Gastrocnemius medialis (tissue), 4 donors: ENCODE measurements around the gene TCP11L2.

Experiments used
- CTCF ChIP-seq, 5 experiments: fragments of 450-650 bp in 3 of 5; fragments of 200-600 bp in 2 of 5; sonication (generic) in 2 of 5; IDR thresholded peaks in 4 of 5; conservative IDR thresholded peaks in 1 of 5; 1 replicate in 4 of 5; 2 replicates in 1 of 5; pipeline ENCODE4 v1.5.1; 2016 to 2019; ENCODE audit warnings: antibody characterized with exemption in 5 of 5, mild to moderate bottlenecking in 3 of 5, moderate library complexity in 3 of 5
- POLR2A ChIP-seq, 2 donors: fragments of 450-650 bp; IDR thresholded peaks; one replicate each; pipeline ENCODE4 v1.6.1; 2017; ENCODE audit warnings: antibody characterized with exemption in 2 of 2, mild to moderate bottlenecking in 2 of 2, moderate library complexity in 2 of 2

DNA sequence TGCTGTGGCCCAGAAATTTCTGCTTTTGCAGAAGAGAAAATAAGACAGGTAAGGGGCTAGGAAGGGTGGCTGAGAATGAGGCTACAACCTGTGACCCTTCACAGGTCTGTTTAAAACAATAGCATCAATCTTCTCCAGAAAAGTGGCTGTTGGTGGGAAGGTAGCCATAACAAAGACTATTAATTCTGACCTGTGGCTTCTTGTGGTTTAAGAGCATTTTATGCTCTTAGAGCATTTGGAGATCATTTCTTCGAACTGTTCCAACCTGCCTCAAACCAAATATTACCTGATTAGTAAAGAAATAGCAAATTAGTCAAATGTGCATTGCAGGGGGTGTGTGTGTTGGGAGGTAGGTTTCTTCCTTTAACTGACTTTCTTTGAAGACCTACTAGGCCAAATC, 15.2 kb upstream of the TCP11L2 start:
- no peak for TF ChIP-seq CTCF (IDR thresholded peaks at IDR 0.05 in 4 of 5, conservative IDR thresholded peaks at IDR 0.05 in 1 of 5)
- no peak for TF ChIP-seq POLR2A (IDR thresholded peaks at IDR 0.05)
